ENCODE measurements around the gene NPPC. TPM values are rescaled to one million over a fixed set of nuclear protein-coding genes. Genes with fewer than 3 reads are reported as not detected.

NPPC gene
- polyA plus RNA-seq, 2 of the 4 experiments (the other 2 are of a cell fraction), result not detected

DNA sequence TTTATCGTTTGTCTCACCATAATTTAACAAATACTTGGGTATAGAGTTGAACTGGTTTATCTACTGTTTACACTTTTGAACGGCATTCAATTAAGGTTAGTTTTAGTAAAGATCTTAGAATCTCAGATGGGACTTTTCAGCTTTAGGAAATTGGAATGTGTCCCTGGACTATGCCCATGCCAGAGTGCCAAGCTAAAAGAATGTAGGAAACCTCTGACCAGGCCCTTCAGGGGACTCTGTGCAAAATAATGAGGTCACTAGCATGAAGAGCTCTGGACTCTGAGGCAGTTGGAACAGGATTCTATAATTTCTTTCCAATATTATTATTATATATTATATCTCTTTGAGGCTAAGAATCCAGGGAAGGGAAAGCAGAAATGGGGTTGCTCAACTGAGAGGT is 48.8 kb upstream of the NPPC start:
- DNase-seq (ENCODE audit: low read depth in 1 of 2, low spot score in 1 of 2), result no peak
- no peak overlapping the region for H3K4me3 ChIP-seq
- no peaks in the 10 kb centered on the region for H3K4me1 ChIP-seq
- ChIA-PET POLR2A (no interaction called here), CTCF (interaction anchor here (1.3 kb wide), 1 partner anchor 11 kb away, joined by 3 read pairs; no protein-coding TSS in a partner anchor)
- FAIRE-seq, result no peak
- WGBS (ENCODE audit: missing lambda C conversion rate), result 93% methylated on average over 2 of the region's 2 CpGs
- TF ChIP-seq FOSL2 (IDR thresholded peaks at IDR 0.05) (no peak), FOSL2 (CRISPR knock-in tag; IDR thresholded peaks at IDR 0.05) (no peak), RARB (CRISPR knock-in tag; IDR thresholded peaks at IDR 0.05) (no peak), RNF2 (IDR thresholded peaks at IDR 0.05; ENCODE audit: borderline replicate concordance, low read depth) (no peak), POLR2A (IDR thresholded peaks at IDR 0.05; ENCODE audit: low read length) (no peak), RFX5 (IDR thresholded peaks at IDR 0.05) (no peak), PHF8 (IDR thresholded peaks at IDR 0.05; ENCODE audit: borderline replicate concordance, low read depth) (no peak)
- no peak overlapping the region for H3K27ac ChIP-seq
- no peak for ATAC-seq
- H3K9me3 ChIP-seq, result no peaks in the 10 kb centered on the region
- H3K4me2 ChIP-seq, result no peak overlapping the region

DNA sequence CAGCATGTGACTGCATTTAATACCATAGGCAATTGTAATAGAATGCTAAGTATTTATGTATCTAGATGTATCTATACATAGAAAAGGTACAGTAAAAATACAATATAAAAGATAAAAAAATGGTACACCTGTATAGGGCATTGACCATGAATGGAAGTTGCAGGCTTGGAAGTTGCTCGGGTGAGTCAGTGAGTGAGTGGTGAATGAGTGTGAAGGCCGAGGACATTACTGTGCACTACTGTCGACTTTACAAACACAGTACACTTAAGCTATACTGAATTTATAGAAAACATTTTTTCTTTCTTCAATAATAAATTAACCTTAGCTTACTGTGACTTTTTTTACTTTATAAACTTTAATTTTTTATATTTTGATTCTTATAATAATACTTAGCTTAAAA is 44.3 kb upstream of the NPPC start:
- no peak for TF ChIP-seq RARB (CRISPR knock-in tag; IDR thresholded peaks at IDR 0.05)
- TF ChIP-seq RCOR1 (IDR thresholded peaks at IDR 0.05; ENCODE audit: low read depth, low read length), result no peak
- no peak for TF ChIP-seq SREBF2 (IDR thresholded peaks at IDR 0.05)
- TF ChIP-seq EHMT2 (IDR thresholded peaks at IDR 0.05; ENCODE audit: low read depth), result no peak
- no peak for TF ChIP-seq ESRRA (IDR thresholded peaks at IDR 0.05; ENCODE audit: borderline replicate concordance, low read length)
- no peak for TF ChIP-seq FOXS1 (CRISPR knock-in tag; IDR thresholded peaks at IDR 0.05)
- TF ChIP-seq TP53 (CRISPR knock-in tag; IDR thresholded peaks at IDR 0.05), result no peak
- TF ChIP-seq, protein P1, sequence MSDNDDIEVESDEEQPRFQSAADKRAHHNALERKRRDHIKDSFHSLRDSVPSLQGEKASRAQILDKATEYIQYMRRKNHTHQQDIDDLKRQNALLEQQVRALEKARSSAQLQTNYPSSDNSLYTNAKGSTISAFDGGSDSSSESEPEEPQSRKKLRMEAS (IDR thresholded peaks at IDR 0.05), result no peak
- TF ChIP-seq CHD4 (IDR thresholded peaks at IDR 0.05; ENCODE audit: borderline replicate concordance), result no peak
- TF ChIP-seq, protein P2, sequence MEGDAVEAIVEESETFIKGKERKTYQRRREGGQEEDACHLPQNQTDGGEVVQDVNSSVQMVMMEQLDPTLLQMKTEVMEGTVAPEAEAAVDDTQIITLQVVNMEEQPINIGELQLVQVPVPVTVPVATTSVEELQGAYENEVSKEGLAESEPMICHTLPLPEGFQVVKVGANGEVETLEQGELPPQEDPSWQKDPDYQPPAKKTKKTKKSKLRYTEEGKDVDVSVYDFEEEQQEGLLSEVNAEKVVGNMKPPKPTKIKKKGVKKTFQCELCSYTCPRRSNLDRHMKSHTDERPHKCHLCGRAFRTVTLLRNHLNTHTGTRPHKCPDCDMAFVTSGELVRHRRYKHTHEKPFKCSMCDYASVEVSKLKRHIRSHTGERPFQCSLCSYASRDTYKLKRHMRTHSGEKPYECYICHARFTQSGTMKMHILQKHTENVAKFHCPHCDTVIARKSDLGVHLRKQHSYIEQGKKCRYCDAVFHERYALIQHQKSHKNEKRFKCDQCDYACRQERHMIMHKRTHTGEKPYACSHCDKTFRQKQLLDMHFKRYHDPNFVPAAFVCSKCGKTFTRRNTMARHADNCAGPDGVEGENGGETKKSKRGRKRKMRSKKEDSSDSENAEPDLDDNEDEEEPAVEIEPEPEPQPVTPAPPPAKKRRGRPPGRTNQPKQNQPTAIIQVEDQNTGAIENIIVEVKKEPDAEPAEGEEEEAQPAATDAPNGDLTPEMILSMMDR (IDR thresholded peaks at IDR 0.05), result no peak
- TF ChIP-seq CEBPB (IDR thresholded peaks at IDR 0.05), result no peak
- no peak for TF ChIP-seq MAZ (IDR thresholded peaks at IDR 0.05; ENCODE audit: borderline replicate concordance, low read depth, low read length)
- no peak for TF ChIP-seq CBX8 (IDR thresholded peaks at IDR 0.05)
- no peak for TF ChIP-seq BHLHE40 (IDR thresholded peaks at IDR 0.05; ENCODE audit: low read depth, low read length)
- TF ChIP-seq ZFP36 (IDR thresholded peaks at IDR 0.05; ENCODE audit: borderline replicate concordance, partially characterized antibody), result no peak
- ChIA-PET CTCF (no interaction called here), POLR2A (no interaction called here)
- no peak overlapping the region for H3K4me3 ChIP-seq
- no peak overlapping the region for H3K27ac ChIP-seq
- FAIRE-seq (no peak), DNase-seq (ENCODE audit: low read depth in 1 of 2, low spot score in 1 of 2) (no peak), ATAC-seq (no peak)
- H3K4me2 ChIP-seq, result no peak overlapping the region
- H3K4me1 ChIP-seq, result no peaks in the 10 kb centered on the region
- H3K9me3 ChIP-seq, result no peaks in the 10 kb centered on the region
- 77% methylated on average over 3 of the region's 3 CpGs for WGBS (ENCODE audit: missing lambda C conversion rate)

DNA sequence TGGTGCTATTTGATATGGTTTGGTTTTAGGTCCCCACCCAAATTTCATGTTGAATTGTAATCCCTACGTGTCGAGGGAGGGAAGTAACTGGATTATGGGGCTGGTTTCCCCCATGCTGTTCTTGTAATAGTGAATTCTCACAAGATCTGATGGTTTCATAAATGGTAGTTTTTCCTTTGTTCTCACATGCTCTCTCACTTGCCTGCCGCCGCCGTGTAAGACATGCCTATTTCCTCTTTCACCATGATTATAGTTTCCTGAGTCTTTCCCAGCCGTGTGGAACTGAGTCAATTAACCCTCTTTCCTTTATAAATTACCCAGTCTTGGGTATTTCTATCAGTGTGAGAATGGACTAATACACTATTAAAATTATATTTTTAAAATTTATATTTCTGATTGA is 42.6 kb upstream of the NPPC start:
- FAIRE-seq (no peak), ATAC-seq (no peak), DNase-seq (ENCODE audit: low read depth in 1 of 2, low spot score in 1 of 2) (no peak)
- no peak overlapping the region for H3K27ac ChIP-seq
- TF ChIP-seq NPAS2 (CRISPR knock-in tag; IDR thresholded peaks at IDR 0.05; ENCODE audit: borderline replicate concordance), result no peak
- no peak for TF ChIP-seq CHD2 (IDR thresholded peaks at IDR 0.05; ENCODE audit: low read length, partially characterized antibody)
- no peak for TF ChIP-seq NR3C1 (IDR thresholded peaks at IDR 0.05)
- no peak for TF ChIP-seq FOSB (CRISPR knock-in tag; IDR thresholded peaks at IDR 0.05)
- TF ChIP-seq BHLHE40 (IDR thresholded peaks at IDR 0.05; ENCODE audit: low read depth, low read length), result no peak
- no peak for TF ChIP-seq SREBF2 (IDR thresholded peaks at IDR 0.05)
- no peak for TF ChIP-seq CEBPB (IDR thresholded peaks at IDR 0.05)
- TF ChIP-seq RCOR1 (IDR thresholded peaks at IDR 0.05; ENCODE audit: low read depth, low read length), result no peak
- TF ChIP-seq POLR2A (IDR thresholded peaks at IDR 0.05; ENCODE audit: low read length), result no peak
- no peak for TF ChIP-seq EHMT2 (IDR thresholded peaks at IDR 0.05; ENCODE audit: low read depth)
- TF ChIP-seq RAD21 (conservative IDR thresholded peaks at IDR 0.05 in 1 of 2, IDR thresholded peaks at IDR 0.05 in 1 of 2), result no peak
- TF ChIP-seq EHF (CRISPR knock-in tag; IDR thresholded peaks at IDR 0.05), result no peak
- no peak for TF ChIP-seq EP300 (IDR thresholded peaks at IDR 0.05)
- no peak for TF ChIP-seq MAZ (IDR thresholded peaks at IDR 0.05; ENCODE audit: borderline replicate concordance, low read depth, low read length)
- TF ChIP-seq ESRRA (IDR thresholded peaks at IDR 0.05; ENCODE audit: borderline replicate concordance, low read length), result no peak
- TF ChIP-seq, protein P3, sequence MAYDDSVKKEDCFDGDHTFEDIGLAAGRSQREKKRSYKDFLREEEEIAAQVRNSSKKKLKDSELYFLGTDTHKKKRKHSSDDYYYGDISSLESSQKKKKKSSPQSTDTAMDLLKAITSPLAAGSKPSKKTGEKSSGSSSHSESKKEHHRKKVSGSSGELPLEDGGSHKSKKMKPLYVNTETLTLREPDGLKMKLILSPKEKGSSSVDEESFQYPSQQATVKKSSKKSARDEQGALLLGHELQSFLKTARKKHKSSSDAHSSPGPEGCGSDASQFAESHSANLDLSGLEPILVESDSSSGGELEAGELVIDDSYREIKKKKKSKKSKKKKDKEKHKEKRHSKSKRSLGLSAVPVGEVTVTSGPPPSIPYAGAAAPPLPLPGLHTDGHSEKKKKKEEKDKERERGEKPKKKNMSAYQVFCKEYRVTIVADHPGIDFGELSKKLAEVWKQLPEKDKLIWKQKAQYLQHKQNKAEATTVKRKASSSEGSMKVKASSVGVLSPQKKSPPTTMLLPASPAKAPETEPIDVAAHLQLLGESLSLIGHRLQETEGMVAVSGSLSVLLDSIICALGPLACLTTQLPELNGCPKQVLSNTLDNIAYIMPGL (CRISPR knock-in tag; IDR thresholded peaks at IDR 0.05; ENCODE audit: borderline replicate concordance), result no peak
- TF ChIP-seq, protein P4, sequence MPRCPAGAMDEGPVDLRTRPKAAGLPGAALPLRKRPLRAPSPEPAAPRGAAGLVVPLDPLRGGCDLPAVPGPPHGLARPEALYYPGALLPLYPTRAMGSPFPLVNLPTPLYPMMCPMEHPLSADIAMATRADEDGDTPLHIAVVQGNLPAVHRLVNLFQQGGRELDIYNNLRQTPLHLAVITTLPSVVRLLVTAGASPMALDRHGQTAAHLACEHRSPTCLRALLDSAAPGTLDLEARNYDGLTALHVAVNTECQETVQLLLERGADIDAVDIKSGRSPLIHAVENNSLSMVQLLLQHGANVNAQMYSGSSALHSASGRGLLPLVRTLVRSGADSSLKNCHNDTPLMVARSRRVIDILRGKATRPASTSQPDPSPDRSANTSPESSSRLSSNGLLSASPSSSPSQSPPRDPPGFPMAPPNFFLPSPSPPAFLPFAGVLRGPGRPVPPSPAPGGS (IDR thresholded peaks at IDR 0.05), result no peak
- no peaks in the 10 kb centered on the region for H3K4me1 ChIP-seq
- 95% methylated on average over 6 of the region's 6 CpGs for WGBS (ENCODE audit: missing lambda C conversion rate)
- no peak overlapping the region for H3K4me3 ChIP-seq
- POLR2A ChIA-PET, result no interaction called here
- H3K9me3 ChIP-seq, result no peaks in the 10 kb centered on the region
- CTCF ChIA-PET, result interaction anchor here (0.6 kb wide), 1 partner anchor 151 kb away, joined by 3 read pairs; no protein-coding TSS in a partner anchor
- H3K4me2 ChIP-seq, result no peak overlapping the region

All from A549 (cell line).